Fibroblast of villous mesenchyme (primary cell): ENCODE measurements around the gene PPT2. TPM values are rescaled to one million over a fixed set of nuclear protein-coding genes. Genes with fewer than 3 reads are reported as not detected.
A peak's percentile ranks its signal among the peaks of the same experiment; 100 is the strongest.

Experiments
- DNase-seq: peaks from one replicate; pipeline ENCODE4 v3.0.0-alpha.2; 2010; ENCODE audit warnings: low read depth
- H3K4me3 ChIP-seq: 2 replicates; pipeline ENCODE4 v1.5.1; 2011; ENCODE audit warnings: low read depth, mild to moderate bottlenecking, low read length
- total RNA-seq: library from RNA; depleted of rRNA; stranded (reverse); fragments of >200 nt; gene quantifications from 2 replicates; pipeline ENCODE4 v1.2.3, GENCODE V29; 2012
- TF ChIP-seq, protein P1 (sequence below): IDR thresholded peaks from 2 replicates; pipeline ENCODE4 v1.5.1; 2012; ENCODE audit warnings: low read depth, mild to moderate bottlenecking, low read length; ENCODE audit not compliant: insufficient read depth

PPT2 gene
- total RNA-seq, 1 donor: 22.9 TPM

DNA sequence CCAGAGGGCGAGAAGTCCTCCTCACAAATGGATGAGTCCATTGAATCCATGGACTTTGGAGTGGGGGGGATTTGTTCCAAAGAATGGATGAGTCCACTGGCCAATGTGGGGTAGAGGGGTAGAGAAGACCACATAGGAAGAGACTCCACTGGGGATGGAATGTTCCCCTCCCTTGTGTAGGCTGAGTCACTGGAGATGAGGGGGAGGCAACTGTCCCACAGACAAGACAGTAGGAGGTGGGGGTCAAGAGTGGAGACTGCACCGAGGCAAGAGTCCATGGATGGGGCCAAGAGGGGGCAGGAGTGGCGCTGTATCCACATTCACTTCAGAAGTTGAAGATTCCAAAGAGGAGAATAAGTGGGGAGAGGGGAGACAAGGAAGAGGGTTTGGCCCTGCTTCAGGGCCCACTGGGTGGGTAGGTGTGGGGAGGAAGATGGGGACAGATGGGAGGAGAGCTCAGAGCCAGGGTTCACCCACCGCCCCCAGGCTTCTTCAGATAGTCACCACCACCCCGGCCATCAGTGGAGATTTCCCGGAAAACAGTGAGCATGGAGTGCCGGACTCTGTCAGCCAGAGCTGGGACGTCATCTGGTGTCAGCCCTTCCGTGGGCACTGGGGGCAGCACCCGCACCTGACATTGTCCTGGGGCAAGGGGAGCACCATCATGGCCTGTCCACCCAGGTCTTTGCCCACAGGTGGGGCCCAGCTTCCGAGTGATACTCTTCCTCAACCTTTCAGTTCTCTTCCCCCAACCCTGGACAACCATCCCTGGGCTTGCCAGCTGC is 15.1 kb downstream of the PPT2 start:
- TF ChIP-seq, protein P1, sequence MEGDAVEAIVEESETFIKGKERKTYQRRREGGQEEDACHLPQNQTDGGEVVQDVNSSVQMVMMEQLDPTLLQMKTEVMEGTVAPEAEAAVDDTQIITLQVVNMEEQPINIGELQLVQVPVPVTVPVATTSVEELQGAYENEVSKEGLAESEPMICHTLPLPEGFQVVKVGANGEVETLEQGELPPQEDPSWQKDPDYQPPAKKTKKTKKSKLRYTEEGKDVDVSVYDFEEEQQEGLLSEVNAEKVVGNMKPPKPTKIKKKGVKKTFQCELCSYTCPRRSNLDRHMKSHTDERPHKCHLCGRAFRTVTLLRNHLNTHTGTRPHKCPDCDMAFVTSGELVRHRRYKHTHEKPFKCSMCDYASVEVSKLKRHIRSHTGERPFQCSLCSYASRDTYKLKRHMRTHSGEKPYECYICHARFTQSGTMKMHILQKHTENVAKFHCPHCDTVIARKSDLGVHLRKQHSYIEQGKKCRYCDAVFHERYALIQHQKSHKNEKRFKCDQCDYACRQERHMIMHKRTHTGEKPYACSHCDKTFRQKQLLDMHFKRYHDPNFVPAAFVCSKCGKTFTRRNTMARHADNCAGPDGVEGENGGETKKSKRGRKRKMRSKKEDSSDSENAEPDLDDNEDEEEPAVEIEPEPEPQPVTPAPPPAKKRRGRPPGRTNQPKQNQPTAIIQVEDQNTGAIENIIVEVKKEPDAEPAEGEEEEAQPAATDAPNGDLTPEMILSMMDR: no peak
- no peak for DNase-seq
- H3K4me3 ChIP-seq: no peak overlapping the region

DNA sequence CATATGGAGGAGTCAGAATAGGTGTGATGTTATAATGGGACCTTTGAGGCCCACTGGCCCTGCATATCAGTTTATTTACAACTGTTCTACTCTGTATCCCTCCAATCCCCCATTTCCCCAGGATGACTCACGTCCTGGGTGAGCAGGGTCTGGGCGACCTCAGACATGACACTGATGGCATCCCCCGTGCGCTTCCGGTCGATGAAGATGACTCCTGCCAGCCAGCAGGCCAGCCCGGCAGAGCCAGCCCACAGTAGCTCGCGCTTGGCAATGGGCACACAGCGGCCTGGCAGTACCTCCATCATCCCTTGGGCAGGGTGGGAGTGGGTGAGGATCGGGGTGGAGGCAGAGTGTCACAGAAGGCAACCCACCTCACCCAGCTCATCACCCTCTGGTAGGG is 16.4 kb downstream of the PPT2 start:
- no peak overlapping the region for H3K4me3 ChIP-seq
- no peak for DNase-seq
- TF ChIP-seq, protein P1: no peak

DNA sequence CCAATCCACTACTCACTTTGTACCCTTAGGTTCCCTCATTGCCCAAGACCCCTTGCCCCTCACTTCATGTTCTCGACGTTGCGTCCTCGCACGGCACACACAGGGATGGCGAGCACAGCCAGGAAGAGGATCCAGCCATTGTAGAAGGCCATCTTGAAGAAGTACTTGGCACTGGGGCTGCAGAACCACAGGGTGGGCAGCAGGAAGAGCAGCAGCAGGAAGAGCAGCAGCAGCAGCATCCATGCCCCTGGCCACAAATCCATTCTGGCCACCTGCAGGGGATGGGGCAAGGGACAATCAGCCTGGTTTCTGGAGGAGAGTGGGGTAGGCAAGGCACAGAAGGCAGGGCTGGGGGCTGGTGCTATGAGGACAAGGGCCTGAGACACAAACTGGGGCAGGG is 17.3 kb downstream of the PPT2 start:
- no peak overlapping the region for H3K4me3 ChIP-seq
- TF ChIP-seq, protein P1: no peak
- DNase-seq: no peak

DNA sequence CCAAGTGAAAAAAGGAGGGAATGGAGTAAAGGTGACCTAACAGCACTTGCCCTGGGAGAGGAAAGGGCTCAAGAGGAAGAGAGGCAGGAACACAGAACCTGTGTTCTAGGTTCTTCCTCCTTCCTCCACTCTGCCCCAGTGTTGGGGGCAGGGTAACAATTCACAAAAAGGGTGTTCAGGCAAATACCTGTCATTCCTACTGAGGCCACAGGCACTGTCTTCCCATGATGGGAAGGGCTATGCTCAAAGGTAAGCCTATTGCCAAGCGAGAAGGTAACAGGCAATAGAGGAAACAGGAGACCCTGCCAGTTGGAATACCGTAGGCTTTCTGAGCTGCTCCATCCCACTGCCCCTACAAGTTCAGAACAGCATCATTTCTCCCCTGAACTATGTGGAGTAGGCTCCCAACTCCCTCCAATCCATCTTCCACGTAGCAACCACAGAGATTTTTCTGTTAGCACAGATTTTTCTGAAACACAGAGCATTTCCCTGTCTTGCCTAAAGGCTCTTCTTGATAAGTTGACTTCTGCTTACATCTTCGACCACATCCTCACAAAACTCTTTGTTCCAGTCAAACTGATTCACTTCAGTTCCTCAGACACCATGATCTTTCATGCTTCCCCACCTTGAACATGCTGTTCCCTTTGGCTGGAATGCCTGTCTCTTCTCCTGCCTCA is 19.2 kb downstream of the PPT2 start:
- no peak overlapping the region for H3K4me3 ChIP-seq
- TF ChIP-seq, protein P1: no peak
- no peak for DNase-seq

DNA sequence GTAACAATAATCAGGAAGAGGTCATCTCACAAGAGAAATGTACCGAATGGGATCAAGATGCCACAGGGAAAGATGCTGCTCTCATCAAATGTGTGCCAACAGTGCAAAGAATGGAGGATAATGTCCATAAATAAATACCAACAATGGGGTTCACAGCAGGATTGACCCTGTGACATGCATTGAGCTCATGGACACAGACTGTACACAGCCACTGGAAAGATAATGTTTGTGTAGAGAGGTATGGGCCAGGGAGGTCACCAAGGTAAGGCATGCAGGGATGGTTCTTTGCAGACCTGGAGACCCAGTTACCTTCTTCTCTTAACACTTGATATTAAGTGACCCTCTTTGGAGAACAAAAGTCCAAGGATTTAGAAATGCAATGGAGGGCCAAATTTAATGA is 20.5 kb downstream of the PPT2 start:
- H3K4me3 ChIP-seq: peak overlapping the region; percentile 92
- TF ChIP-seq, protein P1: no peak
- DNase-seq: no peak

DNA sequence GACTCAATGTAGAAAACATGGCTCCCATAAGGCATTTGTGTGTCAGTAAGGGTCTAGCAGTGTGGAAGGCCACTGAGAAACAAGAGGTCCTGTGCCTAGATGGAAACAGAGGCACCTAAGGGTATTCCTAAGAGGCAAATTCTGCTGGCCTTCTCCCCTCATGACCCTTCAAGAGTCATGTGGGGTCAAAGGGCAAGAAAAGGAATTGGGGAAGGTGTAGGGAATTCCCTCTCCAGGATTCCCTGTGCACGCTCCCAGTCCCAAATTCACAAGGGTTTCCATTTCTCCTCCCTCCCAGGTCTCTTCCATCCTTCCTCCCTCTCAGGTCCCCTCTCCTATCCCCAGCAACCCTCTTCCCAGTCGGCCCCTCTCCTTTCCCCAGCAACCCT is 21.4 kb downstream of the PPT2 start:
- peak overlapping the region; percentile 92 for H3K4me3 ChIP-seq
- DNase-seq: no peak
- TF ChIP-seq, protein P1: no peak
